ENCODE data around the gene ARF4.

- TF ChIP-seq, protein P1, sequence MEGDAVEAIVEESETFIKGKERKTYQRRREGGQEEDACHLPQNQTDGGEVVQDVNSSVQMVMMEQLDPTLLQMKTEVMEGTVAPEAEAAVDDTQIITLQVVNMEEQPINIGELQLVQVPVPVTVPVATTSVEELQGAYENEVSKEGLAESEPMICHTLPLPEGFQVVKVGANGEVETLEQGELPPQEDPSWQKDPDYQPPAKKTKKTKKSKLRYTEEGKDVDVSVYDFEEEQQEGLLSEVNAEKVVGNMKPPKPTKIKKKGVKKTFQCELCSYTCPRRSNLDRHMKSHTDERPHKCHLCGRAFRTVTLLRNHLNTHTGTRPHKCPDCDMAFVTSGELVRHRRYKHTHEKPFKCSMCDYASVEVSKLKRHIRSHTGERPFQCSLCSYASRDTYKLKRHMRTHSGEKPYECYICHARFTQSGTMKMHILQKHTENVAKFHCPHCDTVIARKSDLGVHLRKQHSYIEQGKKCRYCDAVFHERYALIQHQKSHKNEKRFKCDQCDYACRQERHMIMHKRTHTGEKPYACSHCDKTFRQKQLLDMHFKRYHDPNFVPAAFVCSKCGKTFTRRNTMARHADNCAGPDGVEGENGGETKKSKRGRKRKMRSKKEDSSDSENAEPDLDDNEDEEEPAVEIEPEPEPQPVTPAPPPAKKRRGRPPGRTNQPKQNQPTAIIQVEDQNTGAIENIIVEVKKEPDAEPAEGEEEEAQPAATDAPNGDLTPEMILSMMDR (IDR thresholded peaks at IDR 0.05): no peak
- no peak for TF ChIP-seq POLR2A (IDR thresholded peaks at IDR 0.05)
Measured at GRCh38 chr3:57538465-57538864, 58.7 kb downstream of the ARF4 start.

Data from adrenal gland (tissue), 5 donors.